Measurements from ENCODE around the gene MPHOSPH9. TPM values are rescaled to one million over a fixed set of nuclear protein-coding genes. Genes with fewer than 3 reads are reported as not detected.
A peak's percentile ranks its signal among the peaks of the same experiment; 100 is the strongest.

The MPHOSPH9 gene
- total RNA-seq, 1 donor from 2014 or later: 40.9 TPM

DNA sequence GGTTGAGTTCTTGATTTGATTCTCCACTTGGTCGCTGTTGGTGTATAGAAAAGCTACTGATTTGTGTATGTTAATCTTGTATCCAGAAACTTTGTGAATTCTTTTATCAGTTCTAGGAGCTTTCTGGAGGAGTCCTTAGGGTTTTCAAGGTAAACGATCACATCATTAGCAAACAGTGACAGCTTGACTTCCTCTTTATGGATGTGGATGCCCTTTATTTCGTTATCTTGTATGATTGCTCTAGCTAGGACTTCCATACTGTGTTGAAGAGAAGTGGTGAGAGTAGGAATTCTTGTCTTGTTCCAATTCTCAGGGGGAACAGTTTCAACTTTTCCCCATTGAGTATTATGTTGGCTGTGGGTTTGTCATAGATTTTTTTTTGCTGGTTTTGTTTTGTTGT is 12.7 kb upstream of the MPHOSPH9 start:
- DNase-seq (ENCODE audit: low spot score in 2 of 2, unreplicated experiment in 2 of 2): no peak
- peaks cover 31% of the 10 kb centered on the region for H3K9me3 Mint-ChIP-seq
- TF ChIP-seq, protein P1, sequence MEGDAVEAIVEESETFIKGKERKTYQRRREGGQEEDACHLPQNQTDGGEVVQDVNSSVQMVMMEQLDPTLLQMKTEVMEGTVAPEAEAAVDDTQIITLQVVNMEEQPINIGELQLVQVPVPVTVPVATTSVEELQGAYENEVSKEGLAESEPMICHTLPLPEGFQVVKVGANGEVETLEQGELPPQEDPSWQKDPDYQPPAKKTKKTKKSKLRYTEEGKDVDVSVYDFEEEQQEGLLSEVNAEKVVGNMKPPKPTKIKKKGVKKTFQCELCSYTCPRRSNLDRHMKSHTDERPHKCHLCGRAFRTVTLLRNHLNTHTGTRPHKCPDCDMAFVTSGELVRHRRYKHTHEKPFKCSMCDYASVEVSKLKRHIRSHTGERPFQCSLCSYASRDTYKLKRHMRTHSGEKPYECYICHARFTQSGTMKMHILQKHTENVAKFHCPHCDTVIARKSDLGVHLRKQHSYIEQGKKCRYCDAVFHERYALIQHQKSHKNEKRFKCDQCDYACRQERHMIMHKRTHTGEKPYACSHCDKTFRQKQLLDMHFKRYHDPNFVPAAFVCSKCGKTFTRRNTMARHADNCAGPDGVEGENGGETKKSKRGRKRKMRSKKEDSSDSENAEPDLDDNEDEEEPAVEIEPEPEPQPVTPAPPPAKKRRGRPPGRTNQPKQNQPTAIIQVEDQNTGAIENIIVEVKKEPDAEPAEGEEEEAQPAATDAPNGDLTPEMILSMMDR (IDR thresholded peaks at IDR 0.05; ENCODE audit: unreplicated experiment): no peak
- H3K36me3 Mint-ChIP-seq: peaks cover 41% of the 10 kb centered on the region
- H3K4me3 Mint-ChIP-seq: no peak overlapping the region
- H3K4me1 Mint-ChIP-seq: peaks cover 14% of the 10 kb centered on the region
- no peaks in the 10 kb centered on the region for H3K27me3 Mint-ChIP-seq (ENCODE audit: low read depth)
- no peak overlapping the region for H3K27ac Mint-ChIP-seq

- no peak overlapping the region for H3K27ac Mint-ChIP-seq
- H3K4me1 Mint-ChIP-seq: peaks cover 7% of the 10 kb centered on the region
- H3K4me3 Mint-ChIP-seq: no peak overlapping the region
- peaks cover 23% of the 10 kb centered on the region for H3K9me3 Mint-ChIP-seq
- TF ChIP-seq, protein P1 (IDR thresholded peaks at IDR 0.05; ENCODE audit: unreplicated experiment): no peak
- DNase-seq (ENCODE audit: low spot score in 2 of 2, unreplicated experiment in 2 of 2): no peak
- peaks cover 31% of the 10 kb centered on the region for H3K36me3 Mint-ChIP-seq
- no peaks in the 10 kb centered on the region for H3K27me3 Mint-ChIP-seq (ENCODE audit: low read depth)
These were observed 10.8 kb upstream of the MPHOSPH9 start for GRCh38 chr12:123243671-123244262.

- peaks cover 7% of the 10 kb centered on the region for H3K4me1 Mint-ChIP-seq
- TF ChIP-seq, protein P1 (IDR thresholded peaks at IDR 0.05; ENCODE audit: unreplicated experiment): no peak
- H3K27me3 Mint-ChIP-seq (ENCODE audit: low read depth): no peaks in the 10 kb centered on the region
- H3K4me3 Mint-ChIP-seq: no peak overlapping the region
- DNase-seq (ENCODE audit: low spot score in 2 of 2, unreplicated experiment in 2 of 2): no peak
- H3K9me3 Mint-ChIP-seq: peaks cover 13% of the 10 kb centered on the region
- peaks cover 19% of the 10 kb centered on the region for H3K36me3 Mint-ChIP-seq
- peak overlapping the region; percentile 81 for H3K27ac Mint-ChIP-seq
These were observed 9.4 kb upstream of the MPHOSPH9 start for GRCh38 chr12:123242116-123242904.

- no peak for DNase-seq (ENCODE audit: low spot score in 2 of 2, unreplicated experiment in 2 of 2)
- H3K4me1 Mint-ChIP-seq: peaks cover 14% of the 10 kb centered on the region
- no peak overlapping the region for H3K27ac Mint-ChIP-seq
- H3K4me3 Mint-ChIP-seq: no peak overlapping the region
- no peaks in the 10 kb centered on the region for H3K9me3 Mint-ChIP-seq
- H3K36me3 Mint-ChIP-seq: peaks cover 5% of the 10 kb centered on the region
- TF ChIP-seq, protein P1 (IDR thresholded peaks at IDR 0.05; ENCODE audit: unreplicated experiment): no peak
- H3K27me3 Mint-ChIP-seq (ENCODE audit: low read depth): no peaks in the 10 kb centered on the region
These were observed 6.0 kb upstream of the MPHOSPH9 start for GRCh38 chr12:123238961-123239360.

GRCh38 chr12:123238330-123238682 is 5.4 kb upstream of the MPHOSPH9 start:
- H3K27ac Mint-ChIP-seq: peak overlapping the region; percentile 16
- H3K4me1 Mint-ChIP-seq: peaks cover 21% of the 10 kb centered on the region
- no peak for DNase-seq (ENCODE audit: low spot score in 2 of 2, unreplicated experiment in 2 of 2)
- TF ChIP-seq, protein P1 (IDR thresholded peaks at IDR 0.05; ENCODE audit: unreplicated experiment): peak; percentile 10
- H3K27me3 Mint-ChIP-seq (ENCODE audit: low read depth): no peaks in the 10 kb centered on the region
- H3K4me3 Mint-ChIP-seq: no peak overlapping the region
- peaks cover 5% of the 10 kb centered on the region for H3K36me3 Mint-ChIP-seq
- H3K9me3 Mint-ChIP-seq: no peaks in the 10 kb centered on the region

All from mesothelial cell of epicardium (in vitro differentiated cells).